ENCODE results near the gene IRGQ.
"Not testable (repeated sequence)": the region's sequence is repeated elsewhere in the genome, so short reads cannot be mapped to it uniquely, and the experiment has no call there.

IRGQ gene

DNA sequence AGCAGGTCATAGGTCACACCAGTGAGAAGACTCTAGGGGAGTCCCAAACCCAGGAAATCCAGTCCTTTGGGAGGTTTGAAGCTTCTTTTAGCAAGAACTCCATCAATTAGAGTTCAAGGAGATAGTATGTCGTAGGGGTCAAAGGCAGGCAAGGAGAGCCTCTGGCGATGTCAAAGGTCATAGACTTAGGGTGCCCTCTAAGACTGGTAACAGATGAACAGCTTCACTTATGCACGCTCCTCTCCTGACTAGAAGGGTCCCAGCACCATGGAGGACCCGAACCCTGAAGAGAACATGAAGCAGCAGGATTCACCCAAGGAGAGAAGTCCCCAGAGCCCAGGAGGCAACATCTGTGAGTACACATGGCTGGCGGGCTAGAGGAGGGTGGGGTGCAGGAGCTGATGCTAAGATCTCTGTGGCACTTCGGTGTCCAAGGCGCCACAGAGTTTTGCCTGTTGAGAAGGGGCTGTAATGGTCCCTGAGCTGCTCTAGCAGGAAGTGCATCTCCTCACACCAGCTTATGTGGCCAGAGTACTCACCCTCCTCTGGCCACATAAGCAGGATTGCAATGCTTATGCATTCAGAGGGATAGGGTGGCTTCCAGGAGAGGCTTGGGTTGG lies 1.0 kb upstream of the IRGQ start:
- Mint-ChIP-seq H3K4me3 (peak overlapping the region; percentile 99), H3K4me1 (ENCODE audit: low read depth) (peaks cover 32% of the 10 kb centered on the region), H3K27me3 (ENCODE audit: low read depth) (no peaks in the 10 kb centered on the region), H3K27ac (peak overlapping the region; percentile 99), H3K36me3 (ENCODE audit: low read depth) (peaks cover 25% of the 10 kb centered on the region), H3K9me3 (no peaks in the 10 kb centered on the region)

DNA sequence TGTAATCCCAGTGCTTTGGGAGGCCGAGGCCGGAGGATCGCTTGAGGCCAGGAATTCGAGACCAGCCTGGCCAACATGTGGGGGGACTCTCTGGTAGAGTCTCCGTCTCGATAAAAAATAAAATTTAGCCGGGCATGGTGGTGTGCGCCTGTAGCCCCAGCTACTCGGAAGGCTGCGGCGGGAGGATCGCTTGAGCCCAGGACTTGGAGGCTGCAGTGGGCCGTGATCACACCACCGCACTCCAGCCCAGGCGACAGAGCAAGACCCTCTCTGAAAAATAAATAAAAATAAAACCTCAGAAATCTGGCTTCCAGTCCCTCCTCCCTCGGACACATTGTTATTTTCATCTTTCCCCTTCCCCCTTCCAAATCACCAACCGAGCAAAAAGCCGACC lies 332 bp downstream of the IRGQ start:
- Mint-ChIP-seq H3K27ac (peak overlapping the region; percentile 99), H3K4me1 (ENCODE audit: low read depth) (peaks cover 34% of the 10 kb centered on the region), H3K9me3 (no peaks in the 10 kb centered on the region), H3K36me3 (ENCODE audit: low read depth) (peaks cover 25% of the 10 kb centered on the region), H3K27me3 (ENCODE audit: low read depth) (no peaks in the 10 kb centered on the region), H3K4me3 (peak overlapping the region; percentile 99)

DNA sequence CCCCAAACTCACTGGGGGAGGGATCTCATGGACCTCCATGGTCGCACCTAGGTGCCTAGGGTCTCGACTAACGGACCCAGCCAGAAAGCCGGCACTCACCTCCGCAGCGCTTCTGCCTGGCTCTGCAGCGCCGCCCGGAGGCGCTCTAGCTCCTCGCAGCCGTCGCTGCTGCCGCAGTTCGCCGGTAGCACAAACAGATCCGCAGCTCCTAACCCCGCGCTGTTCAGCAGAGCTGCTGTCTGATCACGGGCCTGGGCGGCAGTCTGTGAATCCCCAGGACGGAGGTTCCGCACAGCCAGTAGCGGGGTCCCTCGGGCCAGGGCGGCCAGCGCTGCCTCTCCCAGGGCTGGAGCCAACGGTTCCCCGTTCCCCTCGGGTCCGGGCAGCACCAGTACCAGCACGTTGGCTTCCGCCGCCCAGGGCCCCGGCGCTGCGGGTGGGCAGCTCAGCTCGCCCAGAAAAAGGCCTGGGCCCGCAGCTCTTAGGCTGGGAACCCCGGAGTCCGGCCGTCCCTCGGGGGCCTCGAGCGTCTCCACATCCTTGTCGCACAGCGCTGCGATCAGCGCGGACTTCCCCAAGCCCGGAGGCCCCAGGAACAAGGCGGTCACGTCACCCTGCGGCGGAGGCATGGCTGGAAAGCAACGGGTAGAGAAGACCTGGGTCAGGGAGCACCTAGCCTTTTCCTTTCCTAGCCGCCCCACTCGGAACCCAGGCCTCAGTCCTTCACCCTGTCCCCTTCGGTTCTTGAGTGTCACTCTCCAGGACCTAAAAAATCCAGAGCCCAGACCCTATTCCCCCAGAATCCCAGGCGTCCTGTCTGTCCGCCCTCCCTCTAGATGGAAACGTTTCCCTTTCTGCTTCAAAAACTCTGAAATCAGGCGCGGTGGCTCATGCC lies 977 bp downstream of the IRGQ start:
- Mint-ChIP-seq H3K27ac (peak overlapping the region; percentile 99), H3K4me1 (ENCODE audit: low read depth) (peaks cover 37% of the 10 kb centered on the region), H3K4me3 (peak overlapping the region; percentile 99), H3K36me3 (ENCODE audit: low read depth) (peaks cover 27% of the 10 kb centered on the region), H3K9me3 (no peaks in the 10 kb centered on the region), H3K27me3 (ENCODE audit: low read depth) (no peaks in the 10 kb centered on the region)

DNA sequence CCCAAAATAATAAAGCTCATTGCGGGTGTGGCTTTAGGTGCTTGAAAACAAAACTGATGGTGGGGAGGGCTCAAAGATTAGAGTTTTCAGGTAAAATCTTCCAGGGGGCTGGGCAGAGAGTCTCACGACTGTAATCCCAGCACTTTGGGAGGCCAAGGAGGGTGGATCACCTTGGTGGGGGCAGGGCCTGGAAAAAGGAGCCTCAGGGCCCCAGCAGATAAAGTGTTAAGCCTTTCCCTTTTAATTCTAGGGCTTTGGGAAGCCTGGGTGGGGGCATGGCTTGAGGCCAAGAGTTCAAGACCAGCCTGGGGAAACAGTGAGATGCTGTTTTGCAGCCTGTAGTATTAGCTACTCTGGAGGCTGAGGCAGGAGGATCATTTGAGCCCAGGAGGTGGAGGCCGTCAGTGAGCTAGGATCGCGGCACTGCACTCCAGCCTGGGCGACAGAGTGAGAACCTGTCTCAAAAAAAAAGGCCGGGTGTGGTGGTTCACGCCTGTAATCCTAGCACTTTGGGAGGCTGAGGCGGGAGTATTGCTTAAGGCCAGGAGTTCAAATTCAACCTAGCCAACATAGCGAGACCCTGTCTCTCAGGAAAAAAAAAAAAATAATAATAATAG lies 1.7 kb downstream of the IRGQ start:
- Mint-ChIP-seq H3K27me3 (ENCODE audit: low read depth) (no peaks in the 10 kb centered on the region), H3K4me1 (ENCODE audit: low read depth) (peaks cover 42% of the 10 kb centered on the region), H3K9me3 (no peaks in the 10 kb centered on the region), H3K36me3 (ENCODE audit: low read depth) (peaks cover 27% of the 10 kb centered on the region), H3K27ac (peak overlapping the region; percentile 99), H3K4me3 (peak overlapping the region; percentile 52)

DNA sequence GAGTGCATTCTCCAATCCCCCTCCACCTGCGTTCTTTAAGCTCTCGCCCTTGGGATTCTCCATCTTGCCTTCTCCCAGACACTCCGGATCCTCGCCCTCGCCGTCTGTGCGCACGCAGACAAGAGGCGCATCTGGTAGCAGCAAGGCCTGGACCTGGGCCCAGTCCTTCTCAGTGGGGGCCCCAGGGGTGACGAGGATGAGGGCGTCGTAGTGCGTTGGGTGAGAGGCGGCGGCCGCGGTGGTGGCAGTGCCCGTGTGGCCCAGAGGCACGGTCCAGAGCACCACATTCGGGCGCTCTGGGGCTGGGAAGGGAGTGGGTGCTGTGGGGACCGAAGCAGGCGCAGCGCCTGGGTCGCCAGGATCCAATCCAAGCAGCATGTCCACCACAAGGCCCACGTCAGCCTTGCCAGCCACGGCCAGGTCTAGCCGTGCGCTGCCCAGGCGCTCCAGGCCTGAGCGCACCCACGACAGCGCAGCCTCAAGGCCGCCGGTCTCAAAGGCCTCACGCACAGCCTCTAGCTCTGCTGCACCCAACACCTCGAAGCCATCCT lies 3.1 kb downstream of the IRGQ start:
- Mint-ChIP-seq H3K36me3 (ENCODE audit: low read depth) (peaks cover 27% of the 10 kb centered on the region), H3K4me3 (peak overlapping the region; percentile 52), H3K4me1 (ENCODE audit: low read depth) (peaks cover 39% of the 10 kb centered on the region), H3K27me3 (ENCODE audit: low read depth) (no peaks in the 10 kb centered on the region), H3K27ac (no peak overlapping the region), H3K9me3 (no peaks in the 10 kb centered on the region)

DNA sequence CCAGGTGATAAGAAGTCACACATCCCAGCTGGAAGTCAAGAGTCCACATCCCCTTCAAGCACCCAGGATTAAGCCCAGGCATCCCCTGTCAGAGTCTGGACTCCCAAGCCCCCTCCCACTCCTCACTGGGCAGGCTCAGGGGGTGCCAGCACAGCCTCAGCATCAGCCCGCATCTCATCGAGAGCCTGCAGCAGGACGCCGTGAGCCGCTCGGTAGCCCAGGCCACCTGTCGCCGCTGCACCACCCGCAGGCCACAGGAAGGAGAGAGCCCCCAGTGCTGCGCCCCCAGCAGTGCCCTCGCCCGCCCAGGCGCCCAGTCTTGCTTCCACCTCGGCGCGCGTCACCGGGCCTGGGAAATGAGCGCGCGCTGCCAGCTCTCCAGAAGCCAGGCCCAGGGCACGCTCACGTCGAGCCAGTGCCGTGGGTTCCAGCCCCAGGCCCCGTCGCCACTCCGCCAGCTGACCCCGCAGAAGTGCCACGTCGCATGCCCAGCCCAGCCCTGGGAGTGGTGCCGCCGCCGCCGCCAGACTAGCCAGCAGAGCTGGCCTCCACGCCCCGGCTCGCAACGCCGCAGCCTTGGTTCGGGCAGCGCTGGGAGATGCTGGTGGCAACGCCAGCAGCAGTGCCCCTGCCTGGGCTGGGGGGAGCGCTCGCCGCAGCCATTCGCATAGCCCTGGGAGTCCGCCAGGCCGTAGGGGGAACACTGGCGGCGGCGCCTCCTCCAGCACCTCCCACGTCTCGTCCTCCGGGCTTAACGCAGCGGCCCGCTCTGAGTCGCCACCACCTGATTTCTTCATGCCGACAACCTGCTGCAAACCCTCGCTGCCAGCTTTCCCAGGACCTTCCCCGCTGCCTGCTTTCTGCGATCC lies 3.8 kb downstream of the IRGQ start:
- Mint-ChIP-seq H3K9me3 (no peaks in the 10 kb centered on the region), H3K27me3 (ENCODE audit: low read depth) (no peaks in the 10 kb centered on the region), H3K4me3 (no peak overlapping the region), H3K36me3 (ENCODE audit: low read depth) (peaks cover 27% of the 10 kb centered on the region), H3K4me1 (ENCODE audit: low read depth) (peaks cover 32% of the 10 kb centered on the region), H3K27ac (no peak overlapping the region)

DNA sequence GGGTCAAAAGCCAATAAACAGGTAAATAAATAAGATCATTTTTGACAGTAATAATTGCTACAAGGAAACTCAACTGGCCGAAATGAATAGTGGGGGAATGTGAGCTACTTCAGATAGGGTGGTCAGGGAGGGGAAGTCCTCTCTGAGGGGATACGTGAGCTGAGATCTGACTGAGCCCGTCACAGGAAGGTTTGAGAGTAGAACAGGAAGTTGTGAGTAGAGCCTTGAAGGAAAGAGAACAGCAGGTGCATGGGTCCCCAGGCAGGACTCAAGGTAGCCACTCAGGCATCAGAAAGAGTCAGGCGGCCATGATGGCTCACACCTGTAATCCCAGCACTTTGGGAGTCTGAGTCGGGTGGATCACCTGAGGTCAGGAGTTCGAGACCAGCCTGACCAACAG lies 6.3 kb downstream of the IRGQ start:
- H3K27ac Mint-ChIP-seq: peak overlapping the region; percentile 46
- H3K4me1 Mint-ChIP-seq (ENCODE audit: low read depth): peaks cover 19% of the 10 kb centered on the region
- H3K4me3 Mint-ChIP-seq: no peak overlapping the region
- H3K9me3 Mint-ChIP-seq: no peaks in the 10 kb centered on the region
- peaks cover 23% of the 10 kb centered on the region for H3K36me3 Mint-ChIP-seq (ENCODE audit: low read depth)
- no peaks in the 10 kb centered on the region for H3K27me3 Mint-ChIP-seq (ENCODE audit: low read depth)

DNA sequence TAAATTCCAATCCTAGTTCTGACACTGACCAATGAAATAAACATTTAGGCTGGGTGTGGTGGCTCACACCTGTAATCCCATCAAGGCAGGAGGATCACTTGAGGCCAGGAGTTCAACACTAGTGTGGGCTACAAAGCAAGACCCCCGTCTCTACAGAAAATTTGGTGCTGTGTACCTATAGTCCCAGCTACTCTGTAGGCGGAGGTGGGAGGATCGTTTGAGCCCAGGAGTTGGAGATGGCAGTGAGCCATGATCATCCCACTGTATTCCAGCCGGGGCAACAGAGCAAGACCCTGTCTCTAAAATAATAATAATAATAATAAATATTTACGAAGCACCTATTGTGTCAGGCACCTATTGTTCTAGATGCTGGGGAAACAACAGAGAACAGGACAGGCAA lies 6.7 kb downstream of the IRGQ start:
- Mint-ChIP-seq H3K27ac (peak overlapping the region; percentile 46), H3K4me3 (no peak overlapping the region), H3K4me1 (ENCODE audit: low read depth) (peaks cover 20% of the 10 kb centered on the region)

DNA sequence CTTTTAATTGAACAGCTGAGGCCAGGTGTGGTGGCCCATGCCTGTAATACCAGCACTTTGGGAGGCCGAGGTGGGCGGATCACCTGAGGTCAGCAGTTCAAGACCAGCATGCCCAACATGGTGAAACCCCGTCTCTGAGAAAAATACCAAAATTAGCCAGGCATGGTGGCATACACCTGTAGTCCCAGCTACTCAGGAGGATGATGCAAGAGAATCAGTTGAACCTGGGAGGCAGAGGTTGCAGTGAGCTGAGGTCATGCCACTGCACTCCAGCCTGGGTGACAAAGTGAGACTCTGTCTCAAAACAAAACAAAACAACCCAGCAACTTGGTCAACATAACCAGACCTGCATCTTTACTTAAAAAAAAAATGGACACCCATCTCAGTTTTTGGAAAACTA lies 8.9 kb downstream of the IRGQ start:
- peaks cover 12% of the 10 kb centered on the region for H3K36me3 Mint-ChIP-seq (ENCODE audit: low read depth)
- H3K9me3 Mint-ChIP-seq: not testable (repeated sequence)

More for the DNA sequence above, 6.7 kb downstream of the IRGQ start:
- H3K9me3 Mint-ChIP-seq: no peaks in the 10 kb centered on the region
- no peaks in the 10 kb centered on the region for H3K27me3 Mint-ChIP-seq (ENCODE audit: low read depth)
- peaks cover 23% of the 10 kb centered on the region for H3K36me3 Mint-ChIP-seq (ENCODE audit: low read depth)

DNA sequence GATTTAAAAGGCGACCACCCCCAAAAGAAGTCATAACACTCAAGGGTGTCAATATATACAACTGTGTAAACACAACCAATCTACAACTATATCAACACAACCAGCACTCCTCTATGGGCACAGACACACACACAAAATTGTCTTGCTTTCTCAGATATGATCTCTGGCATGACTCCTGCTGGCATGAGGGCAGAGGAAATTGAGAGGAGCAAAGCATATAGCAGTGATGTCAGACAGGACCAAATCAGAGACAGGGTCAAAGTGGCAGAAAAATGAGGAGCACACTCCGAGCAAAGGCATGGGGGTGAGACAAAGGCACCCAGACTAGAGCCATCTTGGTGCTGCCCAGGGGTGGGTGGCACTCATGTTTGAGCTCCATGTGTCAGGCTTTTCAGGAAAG lies 9.6 kb downstream of the IRGQ start:
- no peaks in the 10 kb centered on the region for H3K9me3 Mint-ChIP-seq
- H3K4me3 Mint-ChIP-seq: no peak overlapping the region
- peaks cover 19% of the 10 kb centered on the region for H3K4me1 Mint-ChIP-seq (ENCODE audit: low read depth)
- H3K27ac Mint-ChIP-seq: no peak overlapping the region
- peaks cover 12% of the 10 kb centered on the region for H3K36me3 Mint-ChIP-seq (ENCODE audit: low read depth)
- H3K27me3 Mint-ChIP-seq (ENCODE audit: low read depth): no peaks in the 10 kb centered on the region

More for the DNA sequence above, 8.9 kb downstream of the IRGQ start:
- not testable (repeated sequence) for H3K27ac Mint-ChIP-seq; H3K27me3 Mint-ChIP-seq (ENCODE audit: low read depth); H3K4me3 Mint-ChIP-seq
- H3K4me1 Mint-ChIP-seq (ENCODE audit: low read depth): peaks cover 17% of the 10 kb centered on the region

DNA sequence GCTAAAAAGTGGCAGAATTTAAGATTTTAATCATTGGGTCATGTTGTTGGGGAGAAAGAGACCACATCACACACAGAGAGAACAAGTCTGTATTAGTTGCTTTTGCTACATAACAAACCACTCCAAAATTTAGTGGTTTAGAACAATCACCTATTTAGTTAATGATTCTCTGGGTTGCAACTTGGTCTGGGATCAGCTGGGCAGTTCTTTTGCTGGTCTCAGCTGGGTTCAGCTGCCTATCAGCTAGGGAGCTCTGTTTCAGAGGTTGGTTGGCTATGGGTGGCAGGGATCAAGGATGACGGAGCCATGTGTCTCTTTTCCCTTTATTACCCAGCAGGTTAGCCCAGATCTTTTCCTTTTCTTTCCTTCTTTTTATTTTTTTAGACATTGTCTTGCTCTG lies 11.4 kb downstream of the IRGQ start:
- H3K36me3 Mint-ChIP-seq (ENCODE audit: low read depth): peaks cover 6% of the 10 kb centered on the region
- peak overlapping the region; percentile 76 for H3K27ac Mint-ChIP-seq
- peaks cover 13% of the 10 kb centered on the region for H3K4me1 Mint-ChIP-seq (ENCODE audit: low read depth)
- no peaks in the 10 kb centered on the region for H3K9me3 Mint-ChIP-seq
- no peaks in the 10 kb centered on the region for H3K27me3 Mint-ChIP-seq (ENCODE audit: low read depth)
- no peak overlapping the region for H3K4me3 Mint-ChIP-seq

DNA sequence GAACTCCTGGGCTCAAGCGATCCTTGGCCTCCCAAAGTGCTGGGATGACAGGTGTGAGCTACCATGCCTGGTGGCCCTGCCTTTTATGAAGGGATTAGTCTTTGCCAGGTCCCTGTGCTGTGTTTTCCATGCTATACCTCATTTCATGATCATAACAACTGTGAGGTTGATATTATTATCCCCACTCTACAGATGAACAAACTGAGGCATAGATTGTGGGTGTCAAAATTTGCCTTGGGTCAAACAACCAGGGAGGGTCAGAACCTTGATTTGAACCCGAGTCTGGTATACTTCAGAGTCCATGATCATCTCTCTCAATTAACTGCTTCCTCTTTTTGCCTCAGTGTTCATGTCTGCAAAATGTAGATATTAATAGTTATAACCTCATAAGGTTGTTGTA lies 13.4 kb downstream of the IRGQ start:
- no peaks in the 10 kb centered on the region for H3K9me3 Mint-ChIP-seq
- peaks cover 18% of the 10 kb centered on the region for H3K4me1 Mint-ChIP-seq (ENCODE audit: low read depth)
- H3K27me3 Mint-ChIP-seq (ENCODE audit: low read depth): peaks cover 6% of the 10 kb centered on the region
- no peak overlapping the region for H3K4me3 Mint-ChIP-seq
- peaks cover 7% of the 10 kb centered on the region for H3K36me3 Mint-ChIP-seq (ENCODE audit: low read depth)
- peak overlapping the region; percentile 36 for H3K27ac Mint-ChIP-seq

DNA sequence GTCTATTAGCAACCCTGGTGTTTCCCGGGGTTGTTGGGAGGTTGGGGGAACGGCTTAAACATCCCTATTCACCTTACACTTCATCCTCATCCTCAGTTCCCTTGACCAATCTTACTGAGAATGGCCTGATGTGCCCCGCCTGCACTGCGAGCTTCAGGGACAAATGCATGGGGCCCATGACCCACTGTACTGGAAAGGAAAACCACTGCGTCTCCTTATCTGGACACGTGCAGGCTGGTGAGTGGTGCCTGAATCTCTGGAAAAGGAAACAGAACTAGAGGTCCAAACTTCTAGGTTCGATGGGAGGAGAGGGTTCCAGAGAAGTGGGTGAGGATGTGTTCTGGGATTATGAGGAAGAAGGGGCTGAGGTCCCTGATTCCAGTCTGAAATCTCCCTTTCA lies 14.5 kb downstream of the IRGQ start:
- H3K27me3 Mint-ChIP-seq (ENCODE audit: low read depth): peaks cover 6% of the 10 kb centered on the region
- peak overlapping the region; percentile 33 for H3K27ac Mint-ChIP-seq
- H3K9me3 Mint-ChIP-seq: no peaks in the 10 kb centered on the region
- H3K4me3 Mint-ChIP-seq: no peak overlapping the region
- H3K4me1 Mint-ChIP-seq (ENCODE audit: low read depth): peaks cover 24% of the 10 kb centered on the region
- peaks cover 8% of the 10 kb centered on the region for H3K36me3 Mint-ChIP-seq (ENCODE audit: low read depth)

DNA sequence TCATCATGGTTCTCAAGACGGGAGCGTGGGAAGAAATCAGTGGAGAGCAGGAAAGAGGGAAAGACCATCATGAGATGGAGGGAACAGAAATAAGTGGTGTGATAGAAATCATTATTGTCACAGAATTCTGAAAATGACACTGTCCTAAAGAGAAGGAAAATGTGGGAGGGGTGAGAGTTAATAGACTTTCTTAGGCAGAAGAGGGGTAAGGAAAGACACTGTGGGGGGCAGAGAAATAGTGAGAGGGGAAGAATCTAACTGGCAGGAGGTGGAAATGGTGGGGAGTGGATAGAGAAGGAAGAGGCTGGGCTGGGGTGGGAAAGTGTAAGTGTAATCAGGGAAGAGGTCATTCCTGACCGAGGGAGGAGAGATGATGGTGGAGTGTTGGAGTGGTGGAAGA lies 17.1 kb downstream of the IRGQ start:
- peaks cover 34% of the 10 kb centered on the region for H3K4me1 Mint-ChIP-seq (ENCODE audit: low read depth)
- peaks cover 2% of the 10 kb centered on the region for H3K36me3 Mint-ChIP-seq (ENCODE audit: low read depth)
- peaks cover 6% of the 10 kb centered on the region for H3K27me3 Mint-ChIP-seq (ENCODE audit: low read depth)
- H3K4me3 Mint-ChIP-seq: peak overlapping the region; percentile 62
- no peaks in the 10 kb centered on the region for H3K9me3 Mint-ChIP-seq
- H3K27ac Mint-ChIP-seq: peak overlapping the region; percentile 80

Data from T-helper 1 cell treated with Interleukin-12 subunit alpha and Interleukin-12 subunit beta and Interleukin-4 antibody, amounts not matched to agents 30 μg/mL and 1 μg/mL, for 36 hours (primary cell).